IPS-NIHi7 (cell line): ENCODE data around the gene LMF1.

Source experiments
- DNase-seq: peaks from one replicate; pipeline ENCODE4 v3.0.0; 2012; ENCODE audit warnings: mixed read lengths; ENCODE audit errors: extremely low spot score

Gene LMF1

GRCh38 chr16:912684-913613, 57.8 kb downstream of the LMF1 start:
- no peak for DNase-seq

- DNase-seq = no peak
Measured at GRCh38 chr16:912322-912683, 58.5 kb downstream of the LMF1 start.

- no peak for DNase-seq
Measured at GRCh38 chr16:911604-912321, 59.0 kb downstream of the LMF1 start.

GRCh38 chr16:911101-911500, 59.7 kb downstream of the LMF1 start:
- DNase-seq = no peak

- DNase-seq = no peak
Measured at GRCh38 chr16:910181-910580, 60.6 kb downstream of the LMF1 start.

GRCh38 chr16:909281-910000, 61.3 kb downstream of the LMF1 start:
- no peak for DNase-seq

- DNase-seq = no peak
Measured at GRCh38 chr16:908526-909155, 62.1 kb downstream of the LMF1 start.

GRCh38 chr16:907842-908241, 62.9 kb downstream of the LMF1 start:
- no peak for DNase-seq

GRCh38 chr16:907361-907760, 63.4 kb downstream of the LMF1 start:
- no peak for DNase-seq

GRCh38 chr16:906296-906695, 64.5 kb downstream of the LMF1 start:
- no peak for DNase-seq

- DNase-seq = no peak
Measured at GRCh38 chr16:901715-902601, 68.8 kb downstream of the LMF1 start.

- DNase-seq = no peak
Measured at GRCh38 chr16:901149-901548, 69.6 kb downstream of the LMF1 start.

GRCh38 chr16:900211-900610, 70.6 kb downstream of the LMF1 start:
- no peak for DNase-seq

- DNase-seq = no peak
Measured at GRCh38 chr16:899683-900060, 71.1 kb downstream of the LMF1 start.

GRCh38 chr16:898761-899682, 71.8 kb downstream of the LMF1 start:
- DNase-seq = no peak

GRCh38 chr16:898216-898615, 72.6 kb downstream of the LMF1 start:
- DNase-seq = no peak

GRCh38 chr16:897701-898100, 73.1 kb downstream of the LMF1 start:
- DNase-seq = no peak

GRCh38 chr16:897200-897543, 73.6 kb downstream of the LMF1 start:
- no peak for DNase-seq

GRCh38 chr16:896261-897199, 74.3 kb downstream of the LMF1 start:
- no peak for DNase-seq
